ENCODE data around the gene INPP5J.
"Not testable (repeated sequence)": the region's sequence is repeated elsewhere in the genome, so short reads cannot be mapped to it uniquely, and the experiment has no call there.

DNA sequence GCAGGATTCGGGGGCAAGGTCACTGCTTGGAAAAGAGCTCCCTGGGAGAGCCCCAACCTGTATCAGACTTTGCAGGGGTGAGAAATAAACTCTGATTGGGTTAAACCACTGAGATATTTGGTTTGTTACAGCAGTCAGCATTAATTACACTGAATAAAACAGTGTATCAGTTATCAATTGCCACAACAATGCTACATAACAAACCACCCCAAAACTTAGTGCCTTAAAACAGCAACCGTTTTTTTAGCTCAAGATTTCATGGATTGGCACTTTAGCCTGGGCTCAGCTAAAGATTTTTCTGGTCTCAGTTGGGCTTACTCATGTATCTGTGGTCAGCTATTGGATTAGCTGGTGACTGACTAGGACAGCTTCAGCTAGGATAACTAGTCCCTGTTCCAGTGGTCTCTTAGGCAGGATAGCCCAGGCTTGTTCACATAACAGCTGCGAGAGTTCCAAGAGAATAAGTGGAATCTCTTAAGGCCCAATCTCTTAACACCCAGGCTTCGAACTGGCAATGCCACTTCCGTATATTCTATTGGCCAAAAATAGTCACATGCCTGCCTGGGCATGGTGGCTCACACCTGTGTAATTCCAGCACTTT lies 49.1 kb upstream of the INPP5J start:
- TF ChIP-seq, protein P1, sequence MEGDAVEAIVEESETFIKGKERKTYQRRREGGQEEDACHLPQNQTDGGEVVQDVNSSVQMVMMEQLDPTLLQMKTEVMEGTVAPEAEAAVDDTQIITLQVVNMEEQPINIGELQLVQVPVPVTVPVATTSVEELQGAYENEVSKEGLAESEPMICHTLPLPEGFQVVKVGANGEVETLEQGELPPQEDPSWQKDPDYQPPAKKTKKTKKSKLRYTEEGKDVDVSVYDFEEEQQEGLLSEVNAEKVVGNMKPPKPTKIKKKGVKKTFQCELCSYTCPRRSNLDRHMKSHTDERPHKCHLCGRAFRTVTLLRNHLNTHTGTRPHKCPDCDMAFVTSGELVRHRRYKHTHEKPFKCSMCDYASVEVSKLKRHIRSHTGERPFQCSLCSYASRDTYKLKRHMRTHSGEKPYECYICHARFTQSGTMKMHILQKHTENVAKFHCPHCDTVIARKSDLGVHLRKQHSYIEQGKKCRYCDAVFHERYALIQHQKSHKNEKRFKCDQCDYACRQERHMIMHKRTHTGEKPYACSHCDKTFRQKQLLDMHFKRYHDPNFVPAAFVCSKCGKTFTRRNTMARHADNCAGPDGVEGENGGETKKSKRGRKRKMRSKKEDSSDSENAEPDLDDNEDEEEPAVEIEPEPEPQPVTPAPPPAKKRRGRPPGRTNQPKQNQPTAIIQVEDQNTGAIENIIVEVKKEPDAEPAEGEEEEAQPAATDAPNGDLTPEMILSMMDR (IDR thresholded peaks at IDR 0.05): not testable (repeated sequence)
- TF ChIP-seq POLR2A (IDR thresholded peaks at IDR 0.05): not testable (repeated sequence)
